Measurements from ENCODE around the gene CHST10. TPM values are rescaled to one million over a fixed set of nuclear protein-coding genes. Genes with fewer than 3 reads are reported as not detected.

CHST10 gene
- polyA plus RNA-seq, 2 donors: 0.81 to 1.3 TPM

DNA sequence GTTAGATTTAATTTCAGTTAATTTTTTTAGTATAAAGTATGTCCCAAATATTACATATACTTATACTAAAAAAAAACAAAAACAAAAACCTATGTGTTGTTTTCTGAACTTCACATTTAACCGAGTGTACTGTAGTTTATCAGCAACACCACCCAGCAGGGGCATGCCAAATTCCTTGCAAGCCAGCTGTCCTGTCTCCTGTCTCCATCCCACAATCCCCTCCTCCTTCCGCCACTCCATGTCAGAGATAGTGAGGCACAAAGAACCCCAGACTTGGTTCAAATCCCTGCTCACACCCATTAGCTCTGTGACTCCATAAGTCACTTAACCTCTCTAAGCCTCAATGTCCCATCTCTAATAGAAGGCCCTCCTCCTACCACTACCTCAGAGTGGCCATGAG is 9.4 kb downstream of the CHST10 start:
- H3K36me3 ChIP-seq (ENCODE audit: control insufficient read depth in 2 of 2, insufficient read depth in 2 of 2, low read length in 1 of 2): peaks cover 4 to 6% of the 10 kb centered on the region in 2 donors
- 90 to 96% methylated on average over 2 of the region's 2 CpGs for WGBS, 2 donors

DNA sequence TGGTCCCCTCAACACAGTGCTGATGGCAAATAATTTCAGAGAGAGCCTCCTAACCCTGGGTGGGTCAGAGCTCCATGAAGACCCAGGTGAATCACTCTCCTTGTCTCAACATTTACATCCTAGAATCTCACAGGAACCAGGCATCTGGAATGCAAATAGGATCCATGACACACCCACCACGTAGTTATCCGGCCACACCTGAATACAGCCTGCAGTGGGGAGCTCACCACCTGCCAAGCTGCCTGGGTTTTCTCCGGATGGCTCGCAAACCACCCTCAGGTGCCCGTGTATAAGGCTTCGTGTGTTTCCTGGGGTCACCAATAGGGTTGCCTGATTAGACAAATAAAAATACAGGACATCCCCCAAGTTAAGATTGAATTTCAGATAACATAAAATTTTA is 9.9 kb downstream of the CHST10 start:
- no peak overlapping the region for H3K4me3 ChIP-seq (ENCODE audit: low read depth in 1 of 2, low read length in 2 of 2)
- no peak overlapping the region for H3K27ac ChIP-seq (ENCODE audit: low read depth in 2 of 2, low read length in 1 of 2)
- 81 to 87% methylated on average over 6 of the region's 6 CpGs for WGBS, 2 donors
- H3K4me1 ChIP-seq (ENCODE audit: control insufficient read depth in 2 of 2, insufficient read depth in 2 of 2, low read length in 1 of 2): no peaks in the 10 kb centered on the region
- H3K36me3 ChIP-seq (ENCODE audit: control insufficient read depth in 2 of 2, insufficient read depth in 2 of 2, low read length in 1 of 2): peaks cover 4 to 6% of the 10 kb centered on the region in 2 donors
- H3K27me3 ChIP-seq (ENCODE audit: control insufficient read depth in 1 of 2, insufficient read depth in 2 of 2, low read length in 2 of 2): no peaks in the 10 kb centered on the region
- H3K9me3 ChIP-seq (ENCODE audit: control insufficient read depth in 2 of 2, insufficient read depth in 1 of 2, low read depth in 1 of 2, low read length in 1 of 2): no peaks in the 10 kb centered on the region

More for the DNA sequence above, 9.4 kb downstream of the CHST10 start:
- Histone ChIP-seq H3K4me1 (ENCODE audit: control insufficient read depth in 2 of 2, insufficient read depth in 2 of 2, low read length in 1 of 2) (no peaks in the 10 kb centered on the region), H3K27ac (ENCODE audit: low read depth in 2 of 2, low read length in 1 of 2) (no peak overlapping the region), H3K9me3 (ENCODE audit: control insufficient read depth in 2 of 2, insufficient read depth in 1 of 2, low read depth in 1 of 2, low read length in 1 of 2) (no peaks in the 10 kb centered on the region), H3K27me3 (ENCODE audit: control insufficient read depth in 1 of 2, insufficient read depth in 2 of 2, low read length in 2 of 2) (no peaks in the 10 kb centered on the region), H3K4me3 (ENCODE audit: low read depth in 1 of 2, low read length in 2 of 2) (no peak overlapping the region)

DNA sequence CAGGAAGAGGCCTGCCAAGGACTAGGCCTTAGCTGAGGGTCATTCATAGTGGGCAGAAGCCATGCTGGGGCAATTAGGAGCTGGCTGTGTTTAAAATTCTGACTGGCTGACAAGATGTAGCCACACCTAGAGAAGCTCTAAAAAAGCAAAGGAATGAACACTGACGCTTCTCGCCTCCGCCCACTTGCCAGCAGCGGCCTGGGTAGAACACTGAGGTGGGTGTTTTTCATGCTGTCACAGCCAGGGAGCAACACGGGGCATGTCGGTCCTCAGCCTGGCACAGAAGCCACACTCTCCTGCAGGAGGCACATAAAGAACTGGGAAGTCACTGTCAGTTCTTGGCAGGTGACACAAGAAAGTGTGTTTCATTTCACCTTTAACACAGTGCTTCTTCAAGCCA is 10.4 kb downstream of the CHST10 start:
- H3K9me3 ChIP-seq (ENCODE audit: control insufficient read depth in 2 of 2, insufficient read depth in 1 of 2, low read depth in 1 of 2, low read length in 1 of 2): no peaks in the 10 kb centered on the region
- H3K36me3 ChIP-seq (ENCODE audit: control insufficient read depth in 2 of 2, insufficient read depth in 2 of 2, low read length in 1 of 2): peaks cover 4 to 6% of the 10 kb centered on the region in 2 donors
- H3K27ac ChIP-seq (ENCODE audit: low read depth in 2 of 2, low read length in 1 of 2): no peak overlapping the region
- no peak overlapping the region for H3K4me3 ChIP-seq (ENCODE audit: low read depth in 1 of 2, low read length in 2 of 2)
- H3K27me3 ChIP-seq (ENCODE audit: control insufficient read depth in 1 of 2, insufficient read depth in 2 of 2, low read length in 2 of 2): no peaks in the 10 kb centered on the region
- WGBS, 2 donors: 50 to 77% methylated on average over 6 of the region's 6 CpGs
- H3K4me1 ChIP-seq (ENCODE audit: control insufficient read depth in 2 of 2, insufficient read depth in 2 of 2, low read length in 1 of 2): no peaks in the 10 kb centered on the region

- H3K4me1 ChIP-seq (ENCODE audit: control insufficient read depth in 2 of 2, insufficient read depth in 2 of 2, low read length in 1 of 2): no peaks in the 10 kb centered on the region
- H3K4me3 ChIP-seq (ENCODE audit: low read depth in 1 of 2, low read length in 2 of 2): no peak overlapping the region
- no peaks in the 10 kb centered on the region for H3K9me3 ChIP-seq (ENCODE audit: control insufficient read depth in 2 of 2, insufficient read depth in 1 of 2, low read depth in 1 of 2, low read length in 1 of 2)
- H3K27me3 ChIP-seq (ENCODE audit: control insufficient read depth in 1 of 2, insufficient read depth in 2 of 2, low read length in 2 of 2): no peaks in the 10 kb centered on the region
- H3K27ac ChIP-seq (ENCODE audit: low read depth in 2 of 2, low read length in 1 of 2): no peak overlapping the region
- WGBS, 2 donors: 96 to 97% methylated on average over 5 of the region's 5 CpGs
- peaks cover 4 to 6% of the 10 kb centered on the region in 2 donors for H3K36me3 ChIP-seq (ENCODE audit: control insufficient read depth in 2 of 2, insufficient read depth in 2 of 2, low read length in 1 of 2)
These were observed 11.4 kb downstream of the CHST10 start for GRCh38 chr2:100406120-100406508.

DNA sequence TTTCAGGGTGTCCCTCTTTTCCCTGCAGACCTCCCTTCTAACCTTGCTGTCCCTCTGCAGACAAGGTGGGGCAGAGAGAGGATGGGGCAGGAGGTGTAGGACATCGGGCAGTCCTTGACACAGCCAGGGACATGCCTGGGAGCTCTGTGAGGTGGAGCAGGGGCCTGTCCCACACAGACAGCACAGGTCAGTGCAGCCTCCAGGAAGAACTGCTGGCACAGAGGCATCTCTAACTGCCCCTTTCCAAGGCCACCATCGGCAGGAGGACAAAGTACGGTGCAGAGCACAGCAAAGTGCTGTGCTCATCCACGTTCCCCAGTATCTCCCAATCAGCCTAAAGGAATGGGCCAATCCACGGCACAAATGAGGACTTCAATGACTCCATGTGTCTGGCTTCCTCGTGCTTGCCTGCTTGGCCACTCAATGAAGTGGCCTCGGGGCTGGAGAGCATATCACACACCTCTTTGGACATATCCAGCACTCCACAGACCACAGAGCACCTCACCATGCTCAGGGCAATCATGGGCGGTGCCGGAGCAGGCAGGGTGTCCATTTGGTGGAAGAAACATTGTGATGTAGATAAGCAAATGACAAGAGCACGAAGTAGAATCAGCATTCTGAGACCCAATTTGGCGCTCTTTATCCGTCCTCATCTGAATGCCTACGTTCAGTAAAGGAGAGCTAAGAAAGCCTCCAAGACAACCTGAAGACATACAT is 11.9 kb downstream of the CHST10 start:
- Histone ChIP-seq H3K9me3 (ENCODE audit: control insufficient read depth in 2 of 2, insufficient read depth in 1 of 2, low read depth in 1 of 2, low read length in 1 of 2) (no peaks in the 10 kb centered on the region), H3K4me1 (ENCODE audit: control insufficient read depth in 2 of 2, insufficient read depth in 2 of 2, low read length in 1 of 2) (no peaks in the 10 kb centered on the region), H3K27ac (ENCODE audit: low read depth in 2 of 2, low read length in 1 of 2) (no peak overlapping the region), H3K4me3 (ENCODE audit: low read depth in 1 of 2, low read length in 2 of 2) (no peak overlapping the region), H3K27me3 (ENCODE audit: control insufficient read depth in 1 of 2, insufficient read depth in 2 of 2, low read length in 2 of 2) (no peaks in the 10 kb centered on the region), H3K36me3 (ENCODE audit: control insufficient read depth in 2 of 2, insufficient read depth in 2 of 2, low read length in 1 of 2) (peaks cover 4 to 6% of the 10 kb centered on the region in 2 donors)
- 94 to 95% methylated on average over 13 of the region's 13 CpGs for WGBS, 2 donors

DNA sequence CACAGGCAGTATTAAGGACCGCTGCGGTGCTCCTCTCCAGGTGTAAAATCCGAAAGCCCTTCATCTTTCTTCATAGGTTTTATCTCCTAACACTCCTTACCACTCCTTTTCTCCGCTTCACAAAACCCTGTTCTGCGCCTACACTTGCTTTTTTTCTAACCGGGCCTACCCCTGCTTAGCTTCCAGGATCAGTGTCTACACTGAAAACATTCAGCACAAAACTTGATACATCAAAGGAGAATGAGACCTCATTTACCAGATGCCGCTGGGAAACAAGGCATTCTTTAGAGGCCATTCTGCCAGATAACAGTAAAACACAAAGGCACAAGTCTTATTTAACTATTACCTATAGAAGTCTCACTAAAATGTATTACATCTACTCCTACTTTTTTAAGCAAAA is 13.1 kb downstream of the CHST10 start:
- Histone ChIP-seq H3K4me3 (ENCODE audit: low read depth in 1 of 2, low read length in 2 of 2) (no peak overlapping the region), H3K36me3 (ENCODE audit: control insufficient read depth in 2 of 2, insufficient read depth in 2 of 2, low read length in 1 of 2) (peaks cover 4 to 6% of the 10 kb centered on the region in 2 donors), H3K27ac (ENCODE audit: low read depth in 2 of 2, low read length in 1 of 2) (no peak overlapping the region), H3K27me3 (ENCODE audit: control insufficient read depth in 1 of 2, insufficient read depth in 2 of 2, low read length in 2 of 2) (no peaks in the 10 kb centered on the region), H3K9me3 (ENCODE audit: control insufficient read depth in 2 of 2, insufficient read depth in 1 of 2, low read depth in 1 of 2, low read length in 1 of 2) (no peaks in the 10 kb centered on the region), H3K4me1 (ENCODE audit: control insufficient read depth in 2 of 2, insufficient read depth in 2 of 2, low read length in 1 of 2) (no peaks in the 10 kb centered on the region)
- 96 to 97% methylated on average over 7 of the region's 7 CpGs for WGBS, 2 donors

GRCh38 chr2:100403722-100404121 is 13.7 kb downstream of the CHST10 start:
- Histone ChIP-seq H3K4me1 (ENCODE audit: control insufficient read depth in 2 of 2, insufficient read depth in 2 of 2, low read length in 1 of 2) (no peaks in the 10 kb centered on the region), H3K9me3 (ENCODE audit: control insufficient read depth in 2 of 2, insufficient read depth in 1 of 2, low read depth in 1 of 2, low read length in 1 of 2) (no peaks in the 10 kb centered on the region), H3K27ac (ENCODE audit: low read depth in 2 of 2, low read length in 1 of 2) (no peak overlapping the region), H3K4me3 (ENCODE audit: low read depth in 1 of 2, low read length in 2 of 2) (no peak overlapping the region), H3K36me3 (ENCODE audit: control insufficient read depth in 2 of 2, insufficient read depth in 2 of 2, low read length in 1 of 2) (peaks cover 4 to 6% of the 10 kb centered on the region in 2 donors), H3K27me3 (ENCODE audit: control insufficient read depth in 1 of 2, insufficient read depth in 2 of 2, low read length in 2 of 2) (no peaks in the 10 kb centered on the region)
- WGBS, 2 donors: 88 to 89% methylated on average over 10 of the region's 10 CpGs

GRCh38 chr2:100401268-100401667 is 16.2 kb downstream of the CHST10 start:
- no peaks in the 10 kb centered on the region for H3K9me3 ChIP-seq (ENCODE audit: control insufficient read depth in 2 of 2, insufficient read depth in 1 of 2, low read depth in 1 of 2, low read length in 1 of 2)
- H3K4me1 ChIP-seq (ENCODE audit: control insufficient read depth in 2 of 2, insufficient read depth in 2 of 2, low read length in 1 of 2): no peaks in the 10 kb centered on the region
- WGBS, 2 donors: 95 to 97% methylated on average over 7 of the region's 7 CpGs
- no peak overlapping the region for H3K4me3 ChIP-seq (ENCODE audit: low read depth in 1 of 2, low read length in 2 of 2)
- no peak overlapping the region for H3K27ac ChIP-seq (ENCODE audit: low read depth in 2 of 2, low read length in 1 of 2)
- H3K36me3 ChIP-seq (ENCODE audit: control insufficient read depth in 2 of 2, insufficient read depth in 2 of 2, low read length in 1 of 2): peaks cover 4 to 8% of the 10 kb centered on the region in 2 donors
- no peaks in the 10 kb centered on the region for H3K27me3 ChIP-seq (ENCODE audit: control insufficient read depth in 1 of 2, insufficient read depth in 2 of 2, low read length in 2 of 2)

DNA sequence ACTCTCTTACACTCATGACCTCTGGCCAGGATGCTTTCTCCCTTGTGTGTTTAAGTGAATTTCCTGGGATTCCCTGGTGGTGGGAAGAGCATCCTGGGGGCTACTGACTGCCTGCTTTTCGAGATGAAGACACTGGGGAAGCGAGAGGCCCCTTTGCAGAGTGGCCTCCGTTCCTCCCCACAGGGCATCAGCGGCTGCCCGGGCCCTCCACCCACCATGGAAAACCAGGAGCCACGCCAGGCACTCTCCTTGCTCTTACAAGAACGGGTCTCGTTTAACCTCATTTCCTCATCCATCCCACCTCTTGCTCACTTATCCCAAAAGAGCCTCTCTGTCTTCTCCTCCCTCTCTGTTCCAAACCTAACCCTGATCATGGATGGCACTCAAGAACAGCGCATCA is 17.8 kb downstream of the CHST10 start:
- no peaks in the 10 kb centered on the region for H3K27me3 ChIP-seq (ENCODE audit: control insufficient read depth in 1 of 2, insufficient read depth in 2 of 2, low read length in 2 of 2)
- no peaks in the 10 kb centered on the region for H3K4me1 ChIP-seq (ENCODE audit: control insufficient read depth in 2 of 2, insufficient read depth in 2 of 2, low read length in 1 of 2)
- H3K36me3 ChIP-seq (ENCODE audit: control insufficient read depth in 2 of 2, insufficient read depth in 2 of 2, low read length in 1 of 2): peaks cover 0 to 2% of the 10 kb centered on the region in 2 donors
- no peak overlapping the region for H3K4me3 ChIP-seq (ENCODE audit: low read depth in 1 of 2, low read length in 2 of 2)
- no peak overlapping the region for H3K27ac ChIP-seq (ENCODE audit: low read depth in 2 of 2, low read length in 1 of 2)
- WGBS, 2 donors: 93 to 95% methylated on average over 9 of the region's 9 CpGs
- H3K9me3 ChIP-seq (ENCODE audit: control insufficient read depth in 2 of 2, insufficient read depth in 1 of 2, low read depth in 1 of 2, low read length in 1 of 2): no peaks in the 10 kb centered on the region

DNA sequence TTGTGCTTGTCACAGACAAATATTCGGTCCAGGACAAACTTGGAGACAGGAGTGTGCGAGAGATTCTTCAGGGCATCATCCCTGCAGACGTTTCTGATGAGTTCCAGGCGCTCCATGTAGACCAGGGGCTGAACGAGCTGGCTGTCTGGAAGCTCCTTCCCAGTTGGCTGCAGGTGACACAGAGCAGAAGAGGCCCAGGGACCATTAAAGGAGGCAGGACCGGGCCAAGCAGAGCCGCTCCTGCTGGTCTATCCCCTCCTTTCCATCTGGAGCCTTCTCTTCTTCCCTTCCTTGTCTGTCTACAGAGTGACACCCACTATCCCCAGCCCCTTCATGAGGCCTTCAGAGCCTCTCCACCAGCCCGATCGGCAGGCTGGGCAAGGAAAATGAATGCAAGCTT is 19.5 kb downstream of the CHST10 start:
- Histone ChIP-seq H3K27me3 (ENCODE audit: control insufficient read depth in 1 of 2, insufficient read depth in 2 of 2, low read length in 2 of 2) (no peaks in the 10 kb centered on the region), H3K4me3 (ENCODE audit: low read depth in 1 of 2, low read length in 2 of 2) (no peak overlapping the region), H3K27ac (ENCODE audit: low read depth in 2 of 2, low read length in 1 of 2) (no peak overlapping the region), H3K9me3 (ENCODE audit: control insufficient read depth in 2 of 2, insufficient read depth in 1 of 2, low read depth in 1 of 2, low read length in 1 of 2) (no peaks in the 10 kb centered on the region), H3K4me1 (ENCODE audit: control insufficient read depth in 2 of 2, insufficient read depth in 2 of 2, low read length in 1 of 2) (no peaks in the 10 kb centered on the region), H3K36me3 (ENCODE audit: control insufficient read depth in 2 of 2, insufficient read depth in 2 of 2, low read length in 1 of 2) (peaks cover 0 to 4% of the 10 kb centered on the region in 2 donors)
- WGBS, 2 donors: 91 to 92% methylated on average over 9 of the region's 9 CpGs
